ENCODE measurements around the gene KRT222. TPM values are rescaled to one million over a fixed set of nuclear protein-coding genes. Genes with fewer than 3 reads are reported as not detected.

The KRT222 gene
- total RNA-seq, 6 donors from 2014 or later, result 0.86 to 1.2 TPM; not detected in 4

- no peak for DNase-seq
- Histone ChIP-seq H3K4me3 (no peak overlapping the region), H3K36me3 (no peaks in the 10 kb centered on the region), H3K27me3 (no peaks in the 10 kb centered on the region), H3K4me1 (peaks cover 10 to 15% (median 12%) of the 10 kb centered on the region in 4 donors), H3K9me3 (no peaks in the 10 kb centered on the region), H3K27ac (peak overlapping the region in 1 of 4 donors; percentile 31)
- ATAC-seq (ENCODE audit: low FRiP score in 2 of 2), result no peak
- 73 to 78% methylated on average over 6 of the region's 6 CpGs for WGBS, 2 donors
- TF ChIP-seq POLR2AphosphoS5 (IDR thresholded peaks at IDR 0.05) (no peak), CTCF (IDR thresholded peaks at IDR 0.05) (no peak), EP300 (IDR thresholded peaks at IDR 0.05) (no peak), POLR2A (IDR thresholded peaks at IDR 0.05) (no peak)
Observed at GRCh38 chr17:40695874-40696472, 31.0 kb upstream of the KRT222 start.

GRCh38 chr17:40694584-40694983 is 29.6 kb upstream of the KRT222 start:
- H3K27me3 ChIP-seq, result no peaks in the 10 kb centered on the region
- no peak for TF ChIP-seq EP300 (IDR thresholded peaks at IDR 0.05)
- TF ChIP-seq POLR2A (IDR thresholded peaks at IDR 0.05), result no peak
- TF ChIP-seq CTCF (IDR thresholded peaks at IDR 0.05), result no peak
- no peak for TF ChIP-seq POLR2AphosphoS5 (IDR thresholded peaks at IDR 0.05)
- H3K27ac ChIP-seq, result no peak overlapping the region
- H3K9me3 ChIP-seq, result no peaks in the 10 kb centered on the region
- no peak overlapping the region for H3K4me3 ChIP-seq
- H3K36me3 ChIP-seq, result no peaks in the 10 kb centered on the region
- ATAC-seq (ENCODE audit: low FRiP score in 2 of 2), result no peak
- 74 to 75% methylated on average over 9 of the region's 9 CpGs for WGBS, 2 donors
- no peak for DNase-seq
- peaks cover 10 to 15% (median 12%) of the 10 kb centered on the region in 4 donors for H3K4me1 ChIP-seq

GRCh38 chr17:40687106-40687505 is 22.1 kb upstream of the KRT222 start:
- Histone ChIP-seq H3K27me3 (no peaks in the 10 kb centered on the region), H3K27ac (no peak overlapping the region), H3K36me3 (no peaks in the 10 kb centered on the region), H3K9me3 (no peaks in the 10 kb centered on the region), H3K4me3 (no peak overlapping the region), H3K4me1 (no peaks in the 10 kb centered on the region)
- ATAC-seq (ENCODE audit: low FRiP score in 2 of 2) (no peak), DNase-seq (no peak)
- TF ChIP-seq POLR2A (IDR thresholded peaks at IDR 0.05) (no peak), CTCF (IDR thresholded peaks at IDR 0.05) (no peak), EP300 (IDR thresholded peaks at IDR 0.05) (no peak), POLR2AphosphoS5 (IDR thresholded peaks at IDR 0.05) (no peak)
- 72 to 86% methylated on average over 3 to 5 of the region's 5 CpGs for WGBS, 2 donors

DNA sequence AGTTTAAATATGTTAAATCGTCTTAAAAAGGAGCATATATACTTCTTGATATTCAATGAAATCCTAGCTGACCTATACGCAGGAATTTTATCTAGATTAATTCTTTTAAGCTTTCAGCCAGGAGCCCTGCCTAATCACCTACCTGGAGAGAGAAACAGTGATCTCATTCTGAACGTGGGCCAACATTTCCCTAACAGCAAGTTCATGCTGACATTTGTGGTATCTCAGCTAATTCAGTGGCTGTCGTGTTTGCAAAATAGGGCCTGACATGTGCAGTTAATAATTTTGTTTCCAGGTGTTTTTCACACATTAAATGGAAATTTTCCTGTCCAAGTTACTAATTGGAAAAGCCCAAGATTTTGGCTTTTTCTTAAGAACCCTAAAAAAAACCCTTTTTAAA is 21.2 kb upstream of the KRT222 start:
- no peak overlapping the region for H3K4me3 ChIP-seq
- ATAC-seq (ENCODE audit: low FRiP score in 2 of 2) (no peak), DNase-seq (no peak)
- no peak for TF ChIP-seq POLR2A (IDR thresholded peaks at IDR 0.05)
- no peak for TF ChIP-seq POLR2AphosphoS5 (IDR thresholded peaks at IDR 0.05)
- no peak for TF ChIP-seq EP300 (IDR thresholded peaks at IDR 0.05)
- no peak for TF ChIP-seq CTCF (IDR thresholded peaks at IDR 0.05)
- H3K27ac ChIP-seq, result no peak overlapping the region
- H3K4me1 ChIP-seq, result no peaks in the 10 kb centered on the region
- H3K9me3 ChIP-seq, result no peaks in the 10 kb centered on the region
- no peaks in the 10 kb centered on the region for H3K36me3 ChIP-seq
- WGBS, 2 donors, result 66 to 67% methylated on average over 4 of the region's 4 CpGs
- no peaks in the 10 kb centered on the region for H3K27me3 ChIP-seq

GRCh38 chr17:40680998-40681397 is 16.0 kb upstream of the KRT222 start:
- no peak for ATAC-seq (ENCODE audit: low FRiP score in 2 of 2)
- DNase-seq, result no peak
- Histone ChIP-seq H3K27me3 (no peaks in the 10 kb centered on the region), H3K4me1 (no peaks in the 10 kb centered on the region), H3K27ac (no peak overlapping the region), H3K4me3 (no peak overlapping the region), H3K9me3 (no peaks in the 10 kb centered on the region), H3K36me3 (no peaks in the 10 kb centered on the region)
- TF ChIP-seq CTCF (IDR thresholded peaks at IDR 0.05) (no peak), POLR2A (IDR thresholded peaks at IDR 0.05) (no peak), POLR2AphosphoS5 (IDR thresholded peaks at IDR 0.05) (no peak), EP300 (IDR thresholded peaks at IDR 0.05) (no peak)
